NCI-H2171 treated with DMSO at 0.1 percent for 48 hours (cell line): Measurements from ENCODE around the gene SLC6A16.
"Not testable (repeated sequence)": the region's sequence is repeated elsewhere in the genome, so short reads cannot be mapped to it uniquely, and the experiment has no call there.

Experiments used
- DNase-seq: peaks from one replicate; lab custom pipeline; 2025; lab: John Stamatoyannopoulos, UW

SLC6A16 gene

DNA sequence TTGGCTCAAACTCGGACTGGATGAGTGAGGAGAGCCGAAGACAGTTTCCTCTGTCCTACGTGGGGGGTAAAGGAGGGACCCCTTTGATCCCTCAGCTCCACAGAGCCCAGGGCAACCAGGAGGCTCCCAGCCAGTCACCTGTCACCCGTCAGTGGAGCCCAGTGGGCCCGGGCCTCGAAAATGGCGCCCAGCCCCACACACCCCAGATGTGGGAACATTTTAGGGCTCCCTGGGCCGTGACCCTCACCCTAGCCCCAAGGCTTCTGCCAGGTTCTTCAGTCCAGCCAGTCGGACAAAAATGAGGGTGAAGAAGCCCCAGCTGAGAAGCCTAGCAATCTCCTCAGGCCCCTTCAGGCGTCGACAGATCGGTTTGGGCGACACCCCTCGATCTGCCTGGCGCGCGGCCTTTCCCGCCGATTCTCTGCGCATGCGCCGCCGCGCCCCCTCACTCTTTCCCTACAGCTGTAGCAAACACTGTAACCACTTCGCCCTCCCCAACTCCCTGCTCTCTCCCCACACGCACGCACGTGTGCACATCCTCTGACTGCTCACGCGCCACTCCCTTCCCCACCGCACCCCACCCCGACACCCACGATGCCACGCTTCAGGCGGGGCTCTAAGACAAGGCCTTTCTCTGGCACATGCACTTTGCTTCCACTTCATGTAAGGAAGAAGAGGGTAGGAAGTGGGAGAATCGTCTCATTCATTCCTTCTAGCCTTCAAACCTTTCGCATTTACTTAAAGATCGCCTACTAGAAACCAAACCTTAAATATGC, at the start of gene SLC6A16:
SLC6A16 (minus strand) TSS at position 391 of the 776 bp plus-strand sequence. CDS start 13,844 bp downstream, outside the sequence.
- no peak for DNase-seq

DNA sequence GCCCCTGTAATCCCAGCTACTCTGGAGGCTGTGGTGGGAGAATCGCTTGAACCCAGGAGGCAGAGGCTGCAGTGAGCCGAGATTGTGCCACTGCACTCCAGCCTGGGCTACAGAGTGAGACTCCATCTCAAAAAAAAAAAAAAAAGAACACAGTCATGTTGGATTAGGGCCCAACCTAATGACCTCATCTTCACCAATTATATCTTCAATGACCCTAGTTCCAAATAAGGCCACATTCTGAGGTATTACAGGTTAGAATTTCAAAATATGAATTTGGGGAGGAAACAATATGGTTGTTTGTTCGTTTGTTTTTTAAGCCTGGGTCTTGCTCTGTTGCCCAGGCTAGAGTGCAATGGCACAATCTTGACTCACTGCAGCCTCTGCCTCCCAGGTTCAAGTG, 48.2 kb upstream of the SLC6A16 start:
- not testable (repeated sequence) for DNase-seq

DNA sequence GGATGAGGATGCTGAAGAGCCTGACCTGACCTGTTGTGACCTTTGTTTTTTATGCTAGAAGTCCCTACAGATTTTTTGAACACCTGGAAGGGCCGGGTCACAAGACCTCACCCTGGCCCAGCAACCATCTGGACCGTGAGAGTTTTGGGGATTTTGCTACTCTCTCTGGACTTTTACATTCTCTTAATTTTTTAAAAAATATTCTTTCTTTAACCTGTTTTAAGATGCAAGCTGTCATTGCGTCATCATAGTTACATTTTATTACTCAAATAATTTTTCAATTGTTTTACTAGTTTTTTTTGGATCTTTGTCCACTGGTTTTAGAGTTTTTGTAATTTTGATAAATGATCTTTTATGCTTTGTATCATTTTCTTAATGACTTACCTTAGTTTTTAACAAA, 46.2 kb upstream of the SLC6A16 start:
- no peak for DNase-seq

DNA sequence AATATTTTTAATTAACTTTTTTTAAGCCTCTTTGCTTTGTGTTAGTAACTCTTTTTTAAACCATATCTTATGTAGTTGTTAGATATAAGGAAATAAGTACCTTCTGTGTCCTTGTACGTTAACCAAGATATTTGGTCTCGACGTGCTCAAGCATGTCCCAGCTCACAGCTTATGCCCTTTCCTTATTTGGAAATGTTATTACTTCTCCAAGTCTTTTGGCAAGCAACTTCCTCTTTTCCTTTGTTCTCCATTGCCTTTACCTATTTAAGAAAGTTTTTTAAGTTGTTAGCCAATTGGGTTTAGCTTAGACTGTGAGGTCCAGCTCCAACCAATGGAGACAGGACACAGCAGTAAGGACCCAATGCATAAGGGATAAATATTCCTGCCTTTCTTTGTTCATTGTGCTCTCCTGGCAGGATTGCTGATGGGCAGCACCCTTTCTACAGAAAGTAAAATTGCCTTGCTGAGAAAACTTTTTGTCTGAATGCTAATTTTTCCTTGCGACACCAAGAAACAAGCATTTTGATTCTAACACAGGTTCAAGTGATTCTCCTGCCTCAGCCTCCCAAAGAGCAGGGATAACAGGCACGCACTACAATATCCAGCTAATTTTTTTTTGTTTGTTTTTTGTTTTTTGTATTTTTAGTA, 43.8 kb upstream of the SLC6A16 start:
- DNase-seq: peak; percentile 25

DNA sequence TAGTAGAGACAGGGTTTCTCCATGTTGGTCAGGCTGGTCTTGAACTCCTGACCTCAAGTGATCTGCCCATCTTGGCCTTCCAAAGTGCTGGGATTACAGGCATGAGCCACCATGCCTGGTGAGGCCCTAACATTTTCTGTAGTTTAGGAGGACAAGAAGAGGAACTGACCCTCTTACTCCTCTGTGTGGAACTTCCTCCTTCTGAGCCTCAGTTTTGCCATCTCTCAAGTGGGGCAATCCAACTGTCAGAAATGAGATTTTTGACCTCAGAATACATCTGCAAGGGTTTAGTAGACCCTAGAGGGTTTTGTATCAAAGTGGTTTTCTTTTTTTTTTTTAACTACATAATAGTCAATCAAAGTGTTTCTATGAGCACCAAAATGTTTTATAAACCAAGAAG, 41.1 kb upstream of the SLC6A16 start:
- no peak for DNase-seq

DNA sequence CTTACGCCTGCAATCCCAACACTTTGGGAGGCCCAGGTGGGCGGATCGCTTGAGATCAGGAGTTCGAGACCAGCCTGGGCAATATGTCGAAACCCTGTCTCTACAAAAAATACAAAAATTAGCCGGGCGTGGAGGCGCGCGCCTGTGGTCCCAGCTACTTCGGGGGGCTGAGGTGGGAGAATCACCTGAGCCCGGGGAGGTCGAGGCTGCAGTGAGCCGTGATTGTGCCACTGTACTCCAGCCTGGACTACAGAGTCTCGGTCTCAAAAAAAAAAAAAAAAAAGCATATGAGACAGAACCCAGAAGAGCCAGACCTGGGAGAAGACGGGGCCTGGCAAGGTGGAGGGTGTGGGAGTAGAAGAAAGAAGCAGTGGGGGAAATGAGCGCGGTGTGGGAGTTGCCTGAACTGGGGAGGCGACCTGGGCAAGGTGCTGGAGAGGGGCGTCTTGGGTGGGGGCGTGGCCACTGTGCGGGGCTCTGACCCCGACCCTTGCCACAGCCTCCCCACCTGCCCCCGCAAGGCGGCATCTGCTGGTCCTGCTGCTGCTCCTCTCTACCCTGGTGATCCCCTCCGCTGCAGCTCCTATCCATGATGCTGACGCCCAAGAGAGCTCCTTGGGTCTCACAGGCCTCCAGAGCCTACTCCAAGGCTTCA, 39.2 kb upstream of the SLC6A16 start:
- no peak for DNase-seq

DNA sequence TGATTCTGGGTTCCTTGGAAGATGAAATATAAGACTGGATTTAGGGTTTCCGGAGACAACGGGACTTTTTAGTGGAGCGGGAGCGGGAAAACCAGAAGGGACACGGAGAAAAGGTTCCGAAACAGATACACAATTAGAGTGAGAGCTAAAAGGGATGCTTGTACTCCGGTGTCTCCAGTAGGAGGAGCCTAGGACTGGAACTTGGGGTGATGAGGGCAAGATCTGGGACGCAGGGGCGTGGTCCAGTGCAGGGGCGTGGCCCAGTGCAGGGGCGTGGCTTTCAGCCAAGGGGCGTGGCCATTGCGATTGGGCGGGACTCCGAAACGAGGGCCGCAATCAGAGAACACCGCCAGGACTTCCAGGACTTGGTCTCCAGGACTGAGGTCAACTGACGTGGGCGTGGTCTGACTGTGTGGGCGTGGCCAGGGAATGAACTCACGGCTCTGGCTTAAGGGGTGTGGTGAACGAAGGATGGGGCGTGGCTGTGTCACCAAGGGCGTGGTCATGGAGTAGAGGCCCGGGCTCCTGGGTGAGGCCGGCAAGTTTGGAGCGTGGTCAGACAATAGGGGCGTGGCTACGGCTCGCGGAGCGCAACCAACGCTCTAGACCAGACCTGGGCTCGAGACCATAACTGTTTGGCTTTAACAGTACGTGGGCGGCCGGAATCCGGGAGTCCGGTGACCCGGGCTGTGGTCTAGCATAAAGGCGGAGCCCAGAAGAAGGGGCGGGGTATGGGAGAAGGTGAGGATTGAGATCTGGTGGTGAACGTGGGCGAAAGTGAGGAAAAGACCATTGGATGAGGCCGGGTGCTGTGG, 38.5 kb upstream of the SLC6A16 start, which contains the start of gene DKKL1:
DKKL1 (plus strand) TSS at position 610 of the 815 bp plus-strand sequence; CDS start at position 732, 122 bp downstream.
- peak; percentile 80 for DNase-seq

DNA sequence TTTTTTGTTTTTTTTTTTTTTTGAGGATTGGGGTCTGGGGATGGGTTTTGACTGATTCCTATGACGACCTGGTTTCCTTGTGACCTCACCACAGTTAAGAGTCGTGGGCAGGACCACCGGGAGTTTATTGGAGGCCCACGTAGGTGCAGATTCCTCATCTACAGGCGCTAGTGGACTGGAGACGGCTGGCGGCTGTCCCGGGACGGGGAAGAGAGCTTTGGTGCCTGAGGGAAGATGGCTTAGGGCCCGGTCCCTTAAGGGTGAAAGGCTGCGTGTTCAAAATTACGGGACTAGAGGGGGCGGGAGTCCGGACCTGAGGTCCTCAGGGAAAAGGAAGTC, 37.9 kb upstream of the SLC6A16 start:
- no peak for DNase-seq

DNA sequence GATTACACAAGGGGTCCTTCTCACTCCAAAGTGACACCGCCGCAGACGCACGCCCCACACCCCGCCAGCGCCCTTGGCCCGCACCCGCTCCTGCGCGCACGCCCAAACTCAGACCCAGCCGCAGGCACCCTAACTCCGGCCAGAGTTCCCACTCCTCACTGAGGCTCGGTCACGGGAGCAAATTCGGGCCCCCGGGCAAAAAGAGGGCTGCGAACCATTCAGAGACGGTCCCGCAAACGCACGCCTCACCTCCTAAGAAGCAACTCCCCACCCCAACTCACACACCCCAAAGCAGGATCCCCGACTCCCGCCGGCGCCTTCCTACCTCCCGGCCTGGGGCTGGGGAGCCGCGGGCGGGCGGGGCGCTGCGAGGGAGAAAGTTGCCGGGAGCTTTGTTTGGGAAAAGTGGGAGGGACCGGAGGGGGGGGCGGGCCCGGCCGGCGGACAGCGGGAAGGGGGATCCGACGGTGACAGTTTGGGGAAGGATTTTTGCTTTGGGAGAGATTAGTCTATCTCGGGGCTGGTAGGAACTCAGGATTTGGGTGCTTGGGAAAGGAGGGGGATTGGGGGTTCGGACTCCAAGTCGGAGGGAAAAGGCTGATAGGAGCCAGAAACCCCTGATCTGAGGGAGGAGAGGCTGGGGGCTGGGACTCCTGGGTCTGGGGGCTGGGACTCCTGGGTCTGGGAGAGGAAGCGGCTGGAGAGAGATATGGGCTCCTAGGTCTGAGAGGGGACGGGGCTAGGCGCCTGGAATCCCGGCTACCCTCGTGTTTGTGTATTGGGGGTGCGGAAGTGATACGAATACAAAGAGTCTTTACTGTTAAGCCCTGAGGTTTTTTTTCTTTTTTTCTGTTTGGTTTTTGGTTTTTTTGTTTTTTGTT, 37.3 kb upstream of the SLC6A16 start, which contains the start of gene TEAD2:
TEAD2 (minus strand) TSS at position 369 of the 881 bp plus-strand sequence. CDS start 2,341 bp downstream, outside the sequence.
- DNase-seq: no peak

DNA sequence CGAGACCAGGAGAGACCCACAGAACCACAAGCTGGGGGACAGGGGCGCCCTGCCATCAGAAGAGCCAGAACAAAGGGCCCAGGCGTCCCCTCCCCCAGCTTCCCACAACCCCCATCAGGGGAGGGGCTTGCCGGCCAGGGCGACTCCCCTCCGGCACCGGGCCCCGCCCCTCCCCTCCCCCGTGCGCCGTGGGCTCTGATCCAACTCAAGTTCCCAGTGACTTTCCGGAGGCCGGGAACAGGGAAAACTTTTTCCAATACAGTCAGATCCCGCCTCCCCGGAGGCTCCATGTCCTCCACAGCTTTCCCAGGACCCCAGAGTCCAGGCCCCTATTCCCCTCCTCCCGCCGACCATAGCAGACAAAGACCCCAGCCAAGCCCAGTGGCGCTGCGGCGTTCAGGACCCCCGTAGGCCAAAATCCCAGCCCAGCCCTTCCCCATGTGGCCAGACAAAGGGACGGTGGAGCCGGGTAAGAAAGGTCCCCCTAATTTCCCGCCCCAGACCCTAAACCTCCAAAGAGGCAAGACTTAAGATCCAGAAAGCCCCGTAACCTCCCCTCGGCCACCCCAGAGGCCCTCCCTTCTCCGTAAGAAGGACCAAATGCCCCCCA, 36.6 kb upstream of the SLC6A16 start:
- no peak for DNase-seq

DNA sequence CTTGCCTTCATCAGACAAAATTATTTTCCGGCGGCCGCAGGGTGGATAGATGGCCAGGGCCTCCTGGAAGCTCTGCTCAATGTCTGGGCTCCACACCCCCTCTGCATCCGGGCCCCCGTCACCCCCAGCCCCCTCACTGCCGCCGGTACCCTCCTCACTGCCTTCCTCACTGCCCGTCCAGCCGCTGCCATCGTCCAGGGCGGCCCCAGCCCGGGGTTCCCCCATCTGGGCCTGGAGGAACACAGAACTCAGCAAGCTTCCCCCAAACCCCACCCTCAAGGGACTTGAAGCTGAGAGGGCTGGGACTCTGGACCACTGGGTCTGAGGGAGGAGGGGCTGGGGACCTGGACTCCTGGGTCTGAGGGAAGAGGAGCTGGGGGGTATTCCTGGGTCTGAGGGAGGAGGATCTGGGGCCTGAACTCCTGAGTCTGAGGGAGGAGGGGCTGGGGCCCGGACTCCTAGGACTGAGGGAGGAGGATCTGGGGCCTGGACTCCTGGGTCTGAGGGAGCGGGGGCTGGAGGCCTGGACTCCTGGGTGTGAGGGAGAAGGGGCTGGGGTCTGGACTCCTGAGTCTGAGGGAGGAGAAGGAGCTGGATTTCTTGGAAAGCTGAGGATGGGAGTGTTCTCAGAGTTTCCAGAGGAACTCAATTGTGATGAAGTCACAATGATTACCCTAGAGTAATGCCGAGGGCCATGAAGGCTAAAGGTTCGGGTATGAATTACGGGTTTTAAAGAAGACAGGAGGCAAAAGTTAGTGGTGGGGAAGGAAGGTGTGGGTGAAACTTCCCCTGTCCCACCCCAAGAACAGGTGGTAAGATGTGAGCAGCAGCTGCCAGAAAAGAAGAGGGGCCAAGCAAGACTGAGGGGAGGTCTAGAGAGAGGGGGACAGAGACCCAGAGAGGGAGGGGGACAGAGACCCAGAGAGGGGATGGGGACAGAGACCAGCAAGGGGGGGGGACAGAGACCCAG, 35.1 kb upstream of the SLC6A16 start:
- no peak for DNase-seq

DNA sequence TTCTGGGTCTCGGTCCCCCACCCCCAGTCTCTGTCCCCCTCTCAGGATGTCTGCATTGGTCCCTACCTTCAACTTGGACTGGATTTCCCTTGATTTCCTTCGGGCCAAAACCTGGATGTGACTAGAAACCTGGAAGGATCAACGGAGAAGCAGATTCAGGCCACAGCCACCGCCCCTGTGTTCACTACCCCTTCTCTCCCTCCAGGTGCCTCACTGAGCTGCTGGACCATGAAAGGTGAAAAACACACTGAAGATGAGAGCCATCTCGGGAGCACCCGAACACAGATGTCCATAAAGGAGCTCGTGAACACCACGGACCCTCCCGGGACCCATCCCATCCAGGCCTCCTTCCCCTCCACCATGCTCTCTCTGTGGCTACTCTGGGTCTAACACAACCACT, 32.2 kb upstream of the SLC6A16 start:
- DNase-seq: no peak

DNA sequence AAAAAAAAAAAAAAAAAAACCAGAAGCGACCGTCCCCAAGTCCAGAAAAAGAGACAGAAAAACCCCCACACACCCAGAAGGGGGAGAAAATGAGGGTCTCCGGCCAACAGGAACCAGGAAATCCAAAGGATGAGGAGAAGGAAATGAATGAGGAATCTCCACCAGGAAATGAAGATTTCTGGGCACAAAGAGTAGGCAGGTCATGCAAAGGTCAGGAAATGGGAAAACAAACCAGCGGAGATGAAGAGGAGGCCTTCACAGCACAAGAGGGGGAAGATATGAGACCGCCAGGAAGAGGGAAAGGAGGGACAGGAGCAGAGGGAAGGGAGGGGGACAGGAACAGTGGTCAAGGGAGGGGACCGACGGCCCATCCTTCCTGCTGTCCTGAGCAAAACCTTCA, 31.4 kb upstream of the SLC6A16 start:
- DNase-seq: no peak

DNA sequence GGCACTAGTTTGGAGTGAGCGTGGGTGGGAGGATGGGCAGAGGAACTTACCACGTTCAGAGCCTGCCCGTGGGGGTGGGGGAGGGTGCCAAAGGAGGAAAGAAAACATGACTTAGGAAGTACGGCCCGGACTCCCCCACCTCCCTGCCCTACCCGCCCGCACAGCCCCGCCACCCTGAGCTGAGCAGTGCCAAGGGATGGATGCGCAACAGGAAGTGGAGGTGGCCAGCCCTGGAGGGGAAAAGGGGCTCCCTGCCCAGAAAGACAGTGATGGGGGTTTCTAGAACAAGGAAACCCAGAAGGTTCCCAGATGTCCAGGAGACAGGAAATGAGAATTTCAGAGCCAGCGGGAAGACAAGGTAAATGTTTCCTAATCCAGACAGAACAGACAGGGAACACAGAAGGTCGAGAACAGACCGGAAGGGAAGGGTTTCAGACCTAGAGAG, 30.9 kb upstream of the SLC6A16 start:
- DNase-seq: no peak

DNA sequence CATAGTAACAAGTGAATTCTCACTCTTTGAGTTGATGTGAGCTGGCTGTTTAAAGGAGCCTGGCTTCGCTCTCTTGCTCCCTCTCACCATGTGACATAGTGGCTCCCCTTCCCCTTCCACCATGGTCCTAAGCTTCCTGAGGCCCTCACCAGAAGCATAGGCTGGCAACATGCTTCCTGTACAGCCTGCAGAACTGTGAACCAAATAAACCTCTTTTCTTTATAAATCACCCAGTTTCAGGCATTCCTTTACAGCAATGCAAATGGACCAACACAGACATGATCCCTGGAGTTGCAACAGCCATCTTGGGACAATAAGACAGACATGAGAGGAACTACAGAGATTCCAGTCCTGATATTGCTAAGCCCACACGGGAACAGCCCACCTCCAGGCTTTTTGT, 24.6 kb upstream of the SLC6A16 start:
- no peak for DNase-seq

DNA sequence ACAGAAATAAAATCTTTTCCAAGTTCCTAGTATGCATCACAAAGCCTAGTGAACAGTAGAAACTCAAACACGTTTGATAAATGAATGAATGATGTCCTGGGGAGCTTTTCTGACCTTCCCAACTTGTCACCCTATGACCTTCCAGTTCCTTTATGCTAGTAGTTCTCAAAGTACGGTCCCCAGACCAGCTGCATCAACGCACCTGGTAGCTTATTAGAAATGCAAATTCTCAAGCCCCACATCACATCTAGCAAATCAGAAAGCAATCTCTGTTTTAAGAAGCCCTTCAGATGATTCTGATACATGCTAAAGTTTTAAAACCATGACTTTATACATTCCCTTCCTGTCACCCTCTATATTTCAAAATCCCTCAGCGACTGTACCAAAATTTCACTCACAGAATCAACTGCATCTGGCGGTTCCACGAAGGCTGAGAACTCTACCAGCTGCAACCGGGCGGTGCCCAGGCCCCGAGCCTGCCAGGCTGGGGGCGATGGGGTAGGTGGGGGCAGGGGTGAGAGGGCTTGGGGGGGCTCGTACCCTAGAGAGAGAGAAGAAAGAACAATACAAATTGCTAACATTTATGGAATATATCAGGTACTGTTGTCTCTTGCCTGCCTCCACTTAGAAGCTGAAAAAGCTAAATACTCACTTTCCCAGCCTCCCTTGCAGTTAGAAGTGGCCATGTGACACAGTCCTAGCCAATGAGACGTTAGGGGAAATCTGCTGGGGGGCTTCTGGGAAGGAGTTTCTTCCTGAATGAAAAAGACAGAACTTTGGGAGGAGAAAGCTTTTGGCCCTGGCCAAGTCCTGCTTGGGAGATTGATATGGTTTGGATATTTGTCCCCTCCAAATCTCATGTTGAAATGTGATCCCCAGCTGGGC, 23.6 kb upstream of the SLC6A16 start:
- DNase-seq: no peak

DNA sequence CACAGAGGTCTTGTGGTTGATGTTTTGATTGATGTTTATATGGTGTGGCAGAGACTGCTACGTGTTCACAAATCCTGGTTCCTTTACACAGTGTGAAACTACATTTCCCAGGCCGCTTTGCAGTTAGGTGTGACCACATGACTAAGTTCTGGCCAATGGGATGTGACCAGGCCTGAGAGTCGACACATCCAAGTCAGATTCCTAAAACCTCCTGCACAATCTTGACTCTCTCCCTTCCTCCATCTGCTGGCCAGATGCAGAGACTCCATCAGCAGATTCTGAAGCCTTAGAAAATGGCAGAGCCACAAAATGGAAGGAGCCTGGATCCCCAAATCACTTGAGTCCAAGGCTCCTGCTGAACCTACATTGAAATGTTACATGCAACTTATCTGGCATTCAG, 22.8 kb upstream of the SLC6A16 start:
- peak; percentile 84 for DNase-seq

DNA sequence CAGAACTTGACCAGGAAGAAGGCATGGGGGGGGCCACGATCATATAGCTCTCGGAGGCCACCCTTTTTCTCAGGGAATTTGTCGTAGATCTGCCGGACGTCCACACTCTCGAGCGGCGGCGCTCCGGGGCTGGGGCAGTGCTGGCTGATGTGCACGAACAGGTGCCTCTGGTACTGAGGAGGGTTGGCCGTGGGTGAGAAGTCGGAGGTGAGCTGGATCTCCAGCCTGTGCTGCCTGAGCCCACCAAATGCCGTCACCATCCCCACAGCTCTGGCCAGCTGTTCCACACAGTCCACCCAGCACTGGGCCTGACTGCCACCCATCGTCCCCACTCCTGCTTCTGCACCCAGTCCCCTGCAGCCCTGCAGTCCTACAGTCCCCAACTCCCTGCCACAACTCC, 22.2 kb upstream of the SLC6A16 start:
- no peak for DNase-seq
